NCI-H2107 treated with DMSO at 0.1 percent for 48 hours (cell line): ENCODE measurements around the gene HSPB6.
"Not testable (repeated sequence)": the region's sequence is repeated elsewhere in the genome, so short reads cannot be mapped to it uniquely, and the experiment has no call there.

Experiments used
- DNase-seq: peaks from one replicate; lab custom pipeline; 2025; ENCODE audit not compliant: unreplicated experiment; lab: John Stamatoyannopoulos, UW

HSPB6 gene, protein sequence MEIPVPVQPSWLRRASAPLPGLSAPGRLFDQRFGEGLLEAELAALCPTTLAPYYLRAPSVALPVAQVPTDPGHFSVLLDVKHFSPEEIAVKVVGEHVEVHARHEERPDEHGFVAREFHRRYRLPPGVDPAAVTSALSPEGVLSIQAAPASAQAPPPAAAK

DNA sequence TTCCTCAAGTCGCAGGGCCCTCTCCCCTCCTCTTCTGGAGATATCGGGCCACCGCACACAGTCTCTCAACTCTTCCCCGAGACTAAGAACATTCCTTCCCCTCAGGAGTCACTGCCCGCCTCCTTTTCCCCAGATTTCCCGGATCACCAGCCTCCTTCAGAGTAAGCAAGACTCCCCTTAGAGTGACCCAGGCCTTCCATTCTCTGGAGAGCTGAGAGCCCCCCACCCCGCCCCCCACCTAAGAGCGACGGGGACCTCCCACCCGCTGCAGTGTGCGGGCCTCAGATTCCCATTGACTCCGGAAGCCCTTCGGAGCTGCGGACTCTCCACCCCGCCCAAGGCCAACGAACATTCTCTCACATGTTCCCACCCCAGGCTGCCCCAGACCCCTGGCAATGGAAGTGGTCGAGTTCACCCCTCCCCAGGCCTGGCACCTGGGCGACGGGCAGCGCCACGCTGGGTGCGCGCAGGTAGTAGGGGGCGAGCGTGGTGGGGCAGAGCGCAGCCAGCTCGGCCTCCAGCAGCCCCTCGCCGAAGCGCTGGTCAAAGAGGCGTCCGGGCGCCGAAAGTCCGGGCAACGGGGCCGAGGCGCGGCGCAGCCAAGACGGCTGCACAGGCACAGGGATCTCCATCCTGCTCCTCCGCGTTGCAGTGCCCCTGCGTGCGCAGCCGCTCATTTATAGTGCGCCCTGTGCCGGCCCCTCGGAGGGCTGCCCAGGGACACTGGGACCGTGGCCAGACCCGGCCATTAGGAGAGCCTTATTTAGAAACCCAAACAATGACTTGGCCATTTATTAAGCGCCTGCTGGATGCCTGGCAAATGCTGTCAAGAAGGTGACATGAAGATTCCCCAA is at the start of gene HSPB6:
TSS of gene HSPB6 (minus strand) at position 653 of the 854 bp plus-strand sequence. CDS start at position 632, 21 bp downstream.
- no peak for DNase-seq

DNA sequence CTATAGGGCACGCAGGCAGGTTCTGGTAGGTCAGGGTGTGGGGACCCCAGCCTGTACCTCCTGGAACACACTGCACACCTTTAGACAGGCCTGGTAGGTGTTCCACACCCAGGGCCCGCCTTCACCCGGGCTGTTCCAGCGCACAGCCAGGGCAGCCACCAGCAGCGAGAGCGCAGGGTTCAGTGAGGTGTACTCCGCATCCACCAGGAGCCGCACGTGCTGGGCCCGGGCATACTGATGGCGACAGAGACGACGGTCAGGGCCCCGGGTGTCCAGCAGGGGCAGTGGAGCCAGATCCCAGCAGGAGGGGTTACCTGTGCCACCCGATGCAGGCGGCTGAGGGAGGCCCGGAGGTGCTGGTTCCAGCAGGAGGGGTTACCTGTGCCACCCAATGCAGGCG is 49.8 kb upstream of the HSPB6 start:
- no peak for DNase-seq

DNA sequence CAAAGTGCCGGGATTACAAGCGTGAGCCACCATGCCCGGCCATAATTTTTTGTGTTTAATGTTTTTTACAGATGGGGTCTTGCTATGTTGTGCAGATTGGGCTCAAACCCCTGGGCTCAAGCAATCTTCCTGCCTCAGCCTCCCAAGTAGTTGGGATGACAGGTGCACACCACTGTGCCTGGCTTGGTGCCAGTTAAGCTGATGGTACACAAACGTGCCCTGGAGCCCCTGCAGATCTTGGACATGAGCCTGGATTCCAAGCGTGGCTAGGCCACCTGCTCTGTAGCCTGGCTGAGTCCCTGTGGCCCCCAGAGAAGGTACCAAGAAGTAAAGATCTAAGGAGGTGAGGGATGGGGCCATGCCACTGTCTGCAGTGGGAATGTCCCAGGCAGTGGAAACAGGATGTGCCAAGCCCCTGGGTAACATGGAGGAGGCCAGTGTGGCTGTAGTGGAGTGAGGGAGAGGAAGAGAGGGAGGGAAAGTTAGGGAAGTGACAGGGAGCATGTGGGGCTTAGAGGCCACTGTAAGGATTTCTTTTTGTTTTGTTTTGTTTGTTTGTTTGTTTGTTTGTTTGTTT is 48.8 kb upstream of the HSPB6 start:
- no peak for DNase-seq

DNA sequence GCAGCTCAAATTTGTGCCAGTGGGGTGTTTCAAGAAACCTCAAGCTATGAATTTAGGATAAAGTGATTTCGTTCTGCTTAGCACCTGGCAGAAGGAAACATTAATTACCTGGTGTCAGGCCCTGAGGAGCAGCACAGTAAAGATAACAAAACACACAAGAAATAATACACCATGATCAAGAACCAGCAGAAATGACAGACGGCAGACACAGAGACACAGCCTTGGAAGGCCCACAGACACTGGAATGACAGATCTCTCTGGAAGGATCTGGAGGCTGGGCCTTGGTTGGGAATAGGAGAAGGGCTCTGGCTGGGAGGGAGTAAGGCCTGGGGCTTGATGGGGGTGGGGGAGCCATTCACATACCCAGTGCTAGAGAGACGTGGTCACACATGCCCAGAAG is 45.0 kb upstream of the HSPB6 start:
- no peak for DNase-seq

DNA sequence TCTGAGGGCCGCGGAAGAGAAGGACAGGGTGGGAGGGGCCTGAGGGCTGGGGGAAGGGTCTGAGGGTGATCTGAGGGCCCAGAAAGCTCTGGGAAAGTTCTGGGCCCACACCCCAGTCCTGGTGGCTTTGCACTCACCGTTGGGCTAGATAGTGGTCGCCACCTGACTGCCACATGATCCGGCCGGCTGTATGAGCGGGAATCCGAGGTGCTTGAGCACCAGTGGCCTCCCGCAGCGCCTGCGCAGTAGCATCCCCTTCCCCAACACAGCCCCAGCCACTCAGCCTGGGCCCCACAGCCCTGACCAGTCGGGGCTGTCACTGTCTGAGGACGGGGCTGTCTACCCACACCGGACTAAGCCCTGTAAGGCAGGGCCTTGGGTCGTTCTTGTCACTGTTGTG is 40.8 kb upstream of the HSPB6 start:
- DNase-seq, result no peak

DNA sequence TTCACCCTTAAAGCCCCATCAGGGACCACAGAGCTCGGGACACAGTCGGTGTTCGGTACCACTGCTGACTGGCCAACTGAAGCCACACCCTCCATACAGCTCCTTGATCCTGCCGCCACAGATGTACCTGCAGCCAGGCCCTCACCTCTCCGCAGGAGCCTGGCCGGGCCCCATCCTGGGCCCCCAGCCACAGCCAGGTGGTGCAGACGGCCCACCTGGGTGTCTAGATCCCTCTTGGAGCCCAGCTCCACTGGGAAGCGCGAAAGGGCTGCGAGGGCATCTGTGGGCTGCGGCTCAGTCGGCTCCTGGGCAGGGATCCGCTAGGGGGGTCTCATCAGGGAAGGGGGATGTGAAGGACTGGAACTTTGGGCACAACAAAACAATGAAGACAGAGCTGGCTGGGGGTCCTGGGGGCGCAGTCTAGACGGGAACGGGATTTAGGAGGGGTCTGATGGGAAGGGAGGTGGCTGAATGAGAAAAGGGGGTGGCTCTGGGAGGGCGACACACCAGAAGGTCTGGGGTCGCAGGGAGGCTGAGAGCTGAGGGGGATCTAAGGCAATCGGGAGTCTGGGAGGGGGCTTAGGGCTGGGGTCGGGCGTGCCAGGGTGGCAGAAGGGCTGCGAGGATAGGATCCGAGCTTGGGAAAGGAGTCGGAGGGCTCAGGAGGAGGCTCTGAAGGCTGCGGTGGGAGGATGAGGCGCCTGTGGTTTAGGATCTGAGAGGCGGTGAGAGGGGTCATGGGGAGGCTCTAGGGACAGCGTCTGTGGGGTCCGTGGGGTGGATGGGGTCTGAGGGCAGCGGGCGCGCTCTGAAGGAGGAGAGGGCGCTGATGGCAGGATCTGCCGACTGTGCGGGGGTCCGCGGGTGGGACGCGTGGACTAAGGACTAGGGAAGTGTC is 40.1 kb upstream of the HSPB6 start:
- DNase-seq, result no peak

DNA sequence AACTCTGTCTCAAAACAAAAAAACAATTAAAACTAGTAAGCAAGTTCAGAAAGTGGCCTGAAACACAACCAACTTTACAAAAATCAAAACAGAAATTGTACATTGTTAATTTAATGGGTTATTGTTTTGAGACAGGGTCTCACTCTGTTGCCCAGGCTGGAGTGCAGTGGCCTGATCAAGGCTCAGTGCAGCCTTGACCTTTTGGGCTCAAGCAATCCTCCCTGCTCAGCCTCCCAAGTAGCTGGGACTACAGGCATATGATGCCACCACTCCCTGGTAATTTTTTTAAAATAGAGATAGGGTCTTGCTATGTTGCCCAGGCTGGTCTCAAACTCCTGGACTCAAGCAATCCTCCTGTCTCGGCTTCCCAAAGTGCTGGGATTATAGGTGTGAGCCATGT is 38.7 kb upstream of the HSPB6 start:
- DNase-seq, result not testable (repeated sequence)

DNA sequence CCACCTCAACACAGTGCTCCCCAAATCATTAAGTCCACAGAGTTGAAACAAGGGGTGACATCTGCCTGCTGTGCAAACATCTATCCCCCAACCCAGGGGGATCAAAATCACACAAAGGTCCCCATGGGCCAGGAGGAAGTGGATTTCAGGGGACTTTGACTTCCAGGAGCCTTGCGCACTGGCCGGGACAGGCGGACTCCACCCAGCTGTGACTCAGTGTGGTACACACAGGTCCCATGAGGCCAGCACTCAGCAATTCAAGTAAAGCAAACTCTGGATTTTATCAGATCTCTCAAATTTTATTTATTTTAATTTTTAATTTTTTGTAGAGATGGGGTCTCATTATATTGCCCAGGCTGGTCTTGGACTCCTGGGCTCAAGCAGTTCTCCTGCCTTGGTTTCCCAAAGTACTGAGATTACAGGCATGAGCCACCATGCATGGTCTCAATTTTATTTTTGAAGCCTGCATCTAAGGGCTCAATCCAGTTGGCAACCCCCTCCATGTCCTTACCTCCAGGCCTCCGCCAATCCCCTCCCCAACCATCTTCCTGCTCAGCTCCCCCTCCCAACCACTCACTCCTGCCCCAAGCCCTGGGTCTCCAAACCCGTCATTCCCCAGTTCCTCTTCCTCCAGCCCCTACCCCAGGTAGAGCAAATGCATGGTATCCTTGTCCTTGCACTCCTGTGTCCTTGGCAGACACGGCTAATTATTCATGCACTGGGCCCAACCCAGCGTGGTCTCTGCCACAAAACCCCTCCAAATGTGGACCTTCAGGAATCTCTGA is 36.7 kb upstream of the HSPB6 start:
- no peak for DNase-seq

DNA sequence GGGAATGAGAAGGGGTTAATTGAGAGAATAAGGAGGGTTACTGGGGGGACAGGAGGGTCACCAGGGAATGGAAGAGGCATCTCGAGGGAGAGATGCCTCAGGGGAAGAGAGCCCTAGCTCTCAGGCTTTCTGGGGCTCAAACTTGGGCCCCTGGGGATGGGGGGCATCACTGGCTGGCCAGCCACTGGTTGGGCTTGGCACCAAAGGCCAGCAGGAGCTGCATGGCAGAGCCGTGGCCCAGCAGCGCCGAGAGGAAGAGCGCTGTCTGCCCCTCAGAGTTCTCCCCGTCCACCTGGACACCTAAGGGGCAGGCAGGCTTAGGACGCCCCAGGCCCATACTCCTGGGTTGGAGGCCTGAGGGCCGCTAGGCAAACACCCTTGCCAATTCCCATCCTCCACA is 36.1 kb upstream of the HSPB6 start:
- DNase-seq, result no peak

DNA sequence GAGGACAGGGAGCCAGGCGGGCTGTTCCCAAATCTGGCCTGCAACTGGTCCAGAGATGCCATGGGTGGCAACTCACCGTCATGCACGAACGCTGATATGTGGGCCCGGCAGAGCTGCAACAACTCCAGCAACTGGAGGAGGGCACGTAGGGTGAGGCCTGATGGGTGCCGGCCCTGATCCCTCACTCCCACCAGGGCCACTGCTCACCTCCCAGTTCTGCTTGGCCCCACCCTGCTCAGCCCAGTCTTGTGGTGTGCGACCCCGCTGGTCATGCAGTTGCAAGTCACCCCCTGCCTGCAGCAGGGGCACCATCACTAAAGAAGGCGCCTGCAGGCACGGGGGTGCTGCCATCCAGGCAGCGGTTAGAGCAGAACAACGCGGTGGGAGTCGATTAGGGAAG is 35.5 kb upstream of the HSPB6 start:
- no peak for DNase-seq

DNA sequence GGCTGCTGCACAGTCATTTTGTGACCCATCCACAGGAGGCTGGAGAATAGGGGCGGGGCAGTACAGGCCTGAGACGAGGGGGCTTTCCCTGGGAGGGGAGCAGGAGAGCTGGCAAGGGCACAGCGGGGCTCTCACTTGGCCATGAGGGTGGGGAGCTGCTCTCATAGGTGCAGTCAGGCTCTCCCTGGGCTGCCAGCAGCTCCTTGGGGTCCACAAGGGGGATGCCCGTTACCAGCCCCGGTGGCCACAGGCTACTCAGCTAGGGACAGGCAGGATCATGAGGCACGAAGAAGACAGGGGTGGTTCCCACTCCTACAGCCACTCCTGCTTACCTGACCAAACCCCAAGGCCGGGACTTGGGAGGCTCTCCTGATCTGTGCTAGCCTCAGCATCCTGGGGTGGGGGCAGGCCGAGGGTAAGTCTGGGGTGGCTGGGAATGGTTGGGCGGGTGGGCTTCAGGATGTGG is 35.0 kb upstream of the HSPB6 start:
- no peak for DNase-seq

DNA sequence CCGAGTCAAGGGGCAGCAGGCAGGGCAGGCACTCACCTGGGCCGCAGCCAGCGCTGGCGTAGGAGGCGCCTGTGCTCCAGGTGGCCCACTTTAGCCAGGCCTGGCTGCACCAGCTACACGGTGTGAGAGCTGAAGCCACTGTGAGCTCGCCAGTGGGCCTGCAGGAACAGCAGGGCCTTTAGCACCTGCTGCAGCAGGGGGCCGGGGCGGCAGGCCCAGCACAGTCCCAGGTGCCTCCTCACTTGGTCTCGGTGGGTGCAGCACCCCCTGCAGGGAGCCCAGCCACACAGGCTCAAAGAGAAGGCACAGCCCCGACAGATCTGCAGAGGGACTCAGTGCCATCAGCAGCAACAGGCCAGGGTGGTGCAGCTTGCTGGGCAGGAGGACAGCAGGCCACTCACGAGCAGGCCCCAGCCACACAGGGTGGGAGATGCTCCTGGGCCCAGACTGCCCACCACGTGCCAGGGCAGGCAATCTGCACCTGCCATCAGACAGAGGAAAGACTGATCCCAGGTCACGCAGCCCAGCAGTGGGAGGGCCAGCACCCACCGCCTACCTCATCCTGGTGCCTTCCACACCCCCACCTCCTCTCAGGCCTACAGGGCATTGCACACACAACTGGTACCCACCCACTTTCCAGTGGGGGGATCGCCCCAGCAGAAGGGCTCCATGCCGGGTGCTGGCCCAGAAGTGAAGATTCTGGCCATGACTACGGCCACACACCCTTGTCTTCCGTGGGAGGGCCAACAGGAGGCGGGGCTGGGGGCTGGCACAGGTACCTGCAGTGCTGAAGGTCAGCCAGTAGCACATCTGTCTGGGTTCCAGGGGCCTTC is 34.4 kb upstream of the HSPB6 start:
- peak; percentile 24 for DNase-seq

DNA sequence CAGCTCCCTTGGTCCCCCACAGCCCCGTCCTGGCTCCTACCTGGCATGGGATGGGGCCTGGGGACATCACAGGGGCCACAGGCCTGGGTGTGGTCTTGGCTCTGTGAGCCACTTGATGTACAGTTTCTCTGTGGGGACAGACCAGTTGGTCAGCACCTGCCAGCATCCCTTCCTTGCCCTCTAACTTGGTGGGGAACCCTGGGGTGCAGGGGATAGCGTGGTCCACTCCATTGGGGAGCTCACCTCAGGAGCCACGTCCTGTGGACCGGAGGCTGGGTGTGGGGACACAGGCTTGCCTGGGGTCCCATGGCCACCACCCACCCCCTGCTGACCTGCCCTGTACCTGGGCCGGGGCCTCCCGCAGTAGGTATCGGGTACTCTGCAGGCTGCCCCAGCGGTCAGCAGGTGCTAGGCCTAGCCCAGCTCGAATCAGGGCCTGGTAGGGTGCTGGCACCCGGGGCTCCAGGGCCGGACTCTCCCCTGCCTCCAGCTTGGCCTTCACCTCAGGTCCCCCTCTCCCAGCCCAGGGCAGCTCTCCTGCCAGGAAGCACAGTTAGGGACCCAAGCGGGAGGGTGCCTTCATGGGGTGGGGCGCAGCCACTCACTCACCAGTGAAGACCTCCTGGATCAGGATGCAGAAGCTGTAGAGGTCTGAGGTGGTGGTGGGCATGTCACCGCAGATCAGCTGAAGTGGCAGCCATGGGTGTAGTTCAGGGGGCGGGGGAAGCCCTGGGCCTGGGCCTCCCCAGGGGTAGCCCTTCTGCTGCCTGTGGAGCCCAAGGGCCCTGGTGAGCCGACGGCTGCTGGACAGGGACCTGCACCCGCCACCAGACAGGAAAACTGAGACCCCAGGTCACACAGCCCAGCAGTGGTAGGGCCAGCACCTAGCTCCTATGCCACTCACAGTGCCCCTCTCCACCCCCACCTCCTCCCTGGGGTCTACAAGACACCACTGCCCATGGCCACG is 33.4 kb upstream of the HSPB6 start:
- no peak for DNase-seq

DNA sequence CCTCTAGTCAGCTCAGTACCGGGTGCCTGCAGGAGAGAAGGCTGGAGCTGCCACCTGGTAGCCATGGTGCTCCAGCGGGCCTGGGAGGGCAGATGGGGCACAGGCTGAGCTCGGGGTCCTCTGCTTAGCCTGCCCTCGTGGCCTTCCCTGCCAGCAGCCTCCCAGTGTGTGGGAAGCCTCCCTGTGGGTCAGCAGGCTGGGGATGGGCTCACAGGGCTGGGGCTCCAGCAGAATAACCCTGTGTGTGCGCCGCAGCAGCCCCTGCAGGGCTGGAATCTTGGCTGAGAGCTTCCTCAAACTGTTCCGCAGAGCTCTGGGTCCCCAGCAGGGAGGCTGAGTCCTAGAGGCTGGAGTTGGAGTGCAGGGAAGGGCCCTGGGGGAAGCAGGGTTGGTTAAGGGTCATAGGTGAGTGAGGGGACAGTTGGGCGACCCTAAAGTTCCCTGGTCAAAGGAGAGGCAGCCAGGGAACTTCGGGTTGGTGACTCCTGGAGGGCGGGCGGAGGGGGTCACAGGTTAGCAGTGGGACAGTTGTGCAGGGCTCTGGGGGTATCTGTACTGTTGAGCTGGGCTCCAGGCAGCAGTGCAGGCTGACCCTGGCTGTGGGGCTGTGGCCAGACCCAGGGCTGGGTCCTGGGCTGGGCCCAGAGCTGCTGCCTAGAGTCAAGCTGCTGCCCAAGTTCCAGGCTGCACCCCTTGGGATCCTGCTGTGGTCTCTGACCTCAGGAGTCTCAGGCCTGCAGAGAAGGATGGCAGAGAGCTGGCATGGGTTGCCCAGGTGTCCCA is 32.6 kb upstream of the HSPB6 start:
- no peak for DNase-seq

DNA sequence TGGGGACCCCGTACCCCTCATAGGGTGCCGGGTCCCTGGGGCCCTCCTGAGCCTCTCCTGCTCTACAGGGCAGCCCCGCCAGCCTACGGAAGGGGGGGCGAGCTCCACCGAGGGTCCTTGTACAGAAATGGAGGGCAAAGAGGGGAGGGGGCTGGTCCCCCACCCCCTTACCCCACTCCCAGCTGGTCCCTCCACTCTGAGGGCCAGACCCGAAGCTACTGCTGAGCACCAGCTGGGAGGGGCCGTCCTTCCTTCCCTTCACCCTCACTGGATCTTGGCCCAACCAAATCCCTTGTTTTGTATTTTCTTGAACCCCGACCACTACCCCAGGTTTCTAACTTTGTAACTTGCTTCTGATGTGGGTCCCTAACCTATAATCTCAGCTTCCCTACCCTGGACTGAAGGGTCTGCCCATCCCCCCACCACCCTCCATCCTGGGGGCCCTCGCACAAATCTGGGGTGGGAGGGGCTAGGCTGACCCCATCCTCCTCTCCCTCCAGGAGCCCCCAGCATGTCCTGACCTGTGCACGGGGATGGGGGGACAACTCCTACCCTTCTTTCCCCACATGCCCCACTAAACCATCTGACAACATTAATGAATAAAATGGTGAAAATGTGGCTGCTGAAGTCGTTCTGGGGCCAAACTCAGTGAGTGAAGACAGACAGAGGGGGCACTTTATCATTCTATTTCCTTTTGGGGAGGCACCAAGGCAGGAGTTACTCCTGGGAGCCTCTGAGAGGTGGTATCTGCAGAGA is 31.6 kb upstream of the HSPB6 start:
- no peak for DNase-seq

DNA sequence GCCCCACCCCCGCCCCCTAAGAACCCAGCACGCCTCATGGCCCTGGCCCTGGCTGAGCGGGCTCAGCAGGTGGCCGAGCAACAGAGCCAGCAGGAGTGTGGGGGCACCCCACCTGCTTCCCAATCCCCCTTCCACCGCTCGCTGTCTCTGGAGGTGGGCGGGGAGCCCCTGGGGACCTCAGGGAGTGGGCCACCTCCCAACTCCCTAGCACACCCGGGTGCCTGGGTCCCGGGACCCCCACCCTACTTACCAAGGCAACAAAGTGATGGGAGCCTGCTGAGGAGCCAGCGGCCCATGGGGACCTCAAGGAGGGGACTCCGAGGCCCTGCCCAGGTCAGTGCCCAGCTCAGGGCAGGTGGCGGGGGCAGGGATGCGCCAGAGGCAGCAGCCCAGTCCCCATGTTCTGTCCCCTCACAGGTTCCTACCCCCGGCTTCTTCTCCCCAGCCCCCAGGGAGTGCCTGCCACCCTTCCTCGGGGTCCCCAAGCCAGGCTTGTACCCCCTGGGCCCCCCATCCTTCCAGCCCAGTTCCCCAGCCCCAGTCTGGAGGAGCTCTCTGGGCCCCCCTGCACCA is 30.5 kb upstream of the HSPB6 start:
- no peak for DNase-seq
